Keratinocyte (primary cell): ENCODE measurements around the gene SYT1. TPM values are rescaled to one million over a fixed set of nuclear protein-coding genes. Genes with fewer than 3 reads are reported as not detected.

Source experiments
- DNase-seq: peaks from one replicate; pipeline ENCODE4 v3.0.0-alpha.2; 2011; ENCODE audit warnings: low read depth, missing footprints, low spot score
- FAIRE-seq: peaks from 2 replicates; lab custom pipeline; 2011; peaks lifted over from hg19 to GRCh38; lab: Jason Lieb, UNC
- H2AFZ ChIP-seq: 2 replicates; pipeline ENCODE4 v1.6.0; 2012; ENCODE audit warnings: low read length, control low read depth, inconsistent platforms; ENCODE audit not compliant: control insufficient read depth
- H3K27ac ChIP-seq: 2 replicates; pipeline ENCODE4 v1.5.1; 2011; ENCODE audit warnings: low read length; ENCODE audit not compliant: control insufficient read depth, insufficient read depth
- H3K27me3 ChIP-seq: 3 replicates; pipeline ENCODE4 v1.6.0; 2011; ENCODE audit warnings: low read length; ENCODE audit not compliant: control insufficient read depth, insufficient read depth; ENCODE audit errors: extremely low read depth
- H3K36me3 ChIP-seq, 2 experiments: 2 replicates in 1 of 2; 3 replicates in 1 of 2; pipeline ENCODE4 v1.5.1; 2011; ENCODE audit warnings: low read length in 2 of 2, mild to moderate bottlenecking in 1 of 2; ENCODE audit not compliant: control insufficient read depth in 2 of 2, insufficient read depth in 2 of 2; ENCODE audit errors: extremely low read depth in 1 of 2
- H3K4me1 ChIP-seq: 3 replicates; pipeline ENCODE4 v1.5.1; 2011; ENCODE audit warnings: low read length; ENCODE audit not compliant: control insufficient read depth, insufficient read depth; ENCODE audit errors: extremely low read depth
- H3K4me2 ChIP-seq: 3 replicates; pipeline ENCODE4 v1.6.0; 2011; ENCODE audit warnings: low read depth, low read length; ENCODE audit not compliant: control insufficient read depth, insufficient read depth; ENCODE audit errors: extremely low read depth
- H3K4me3 ChIP-seq, 3 experiments: fragments of 200-600 bp in 1 of 3; sonication (generic) in 1 of 3; 2 replicates in 2 of 3; 3 replicates in 1 of 3; pipeline ENCODE4 v1.5.1; 2011 to 2016; ENCODE audit warnings: low read length in 3 of 3, mild to moderate bottlenecking in 3 of 3, control low read depth in 2 of 3, inconsistent platforms in 1 of 3, low read depth in 1 of 3, mixed read lengths in 1 of 3, mixed run types in 1 of 3, moderate library complexity in 1 of 3; ENCODE audit not compliant: control insufficient read depth in 2 of 3, insufficient read depth in 2 of 3; ENCODE audit errors: extremely low read depth in 1 of 3
- H3K79me2 ChIP-seq: 2 replicates; pipeline ENCODE4 v1.6.0; 2012; ENCODE audit warnings: low read length; ENCODE audit not compliant: control insufficient read depth, insufficient read depth
- H3K9ac ChIP-seq: 3 replicates; pipeline ENCODE4 v1.6.0; 2011; ENCODE audit warnings: low read length; ENCODE audit not compliant: control insufficient read depth, insufficient read depth; ENCODE audit errors: extremely low read depth
- H3K9me1 ChIP-seq: 3 replicates; pipeline ENCODE4 v1.6.0; 2011; ENCODE audit warnings: low read length; ENCODE audit not compliant: control insufficient read depth, insufficient read depth; ENCODE audit errors: extremely low read depth
- H3K9me3 ChIP-seq: 2 replicates; pipeline ENCODE4 v1.5.1; 2012; ENCODE audit warnings: low read depth, low read length; ENCODE audit not compliant: control insufficient read depth
- H4K20me1 ChIP-seq: 3 replicates; pipeline ENCODE4 v1.6.0; 2011; ENCODE audit warnings: low read length; ENCODE audit not compliant: control insufficient read depth, insufficient read depth; ENCODE audit errors: extremely low read depth
- EZH2 ChIP-seq: IDR thresholded peaks from one replicate; pipeline ENCODE4 v1.6.1; 2012; ENCODE audit warnings: inconsistent platforms, mild to moderate bottlenecking, low read length, moderate library complexity
- dilution Hi-C: fragments of 300-500 bp; cut with MboI; formaldehyde crosslinking; loops from one replicate; pipeline ENCODE4 v1.7.0; 2020; ENCODE audit warnings: low sequenced_read_pairs; ENCODE audit not compliant: extremely low pct_ligation_motif_present
- polyA plus RNA-seq, 5 experiments: library from polyadenylated mRNA; depleted of rRNA in 3 of 5; stranded (reverse) in 3 of 5; stranded (forward) in 1 of 5; unstranded in 1 of 5; fragments of >200 nt; gene quantifications; 1 replicate in 1 of 5; 2 replicates in 3 of 5; 3 replicates in 1 of 5; pipeline versions ENCODE4 v1.2.1 to v1.2.3, GENCODE V29; 2011 to 2012; ENCODE audit warnings: missing spikeins in 2 of 5, low read depth in 1 of 5, low replicate concordance in 1 of 5
- TF ChIP-seq, protein P1 (sequence below), 3 experiments: IDR thresholded peaks in 1 of 3; conservative IDR thresholded peaks in 1 of 3; optimal IDR thresholded peaks in 1 of 3; 2 replicates in 2 of 3; 3 replicates in 1 of 3; pipeline versions ENCODE3 to v1.5.1; 2011; ENCODE audit warnings: low read length in 3 of 3, mild to moderate bottlenecking in 3 of 3, moderate library complexity in 2 of 3, control low read depth in 1 of 3, inconsistent platforms in 1 of 3; ENCODE audit not compliant: insufficient read depth in 2 of 3; ENCODE audit errors: extremely low read depth in 1 of 3

The SYT1 gene
- polyA plus RNA-seq, 1 donor (not counting 4 experiments of a cell fraction or from before 2014, with no cell fraction given): 6.1 TPM

DNA sequence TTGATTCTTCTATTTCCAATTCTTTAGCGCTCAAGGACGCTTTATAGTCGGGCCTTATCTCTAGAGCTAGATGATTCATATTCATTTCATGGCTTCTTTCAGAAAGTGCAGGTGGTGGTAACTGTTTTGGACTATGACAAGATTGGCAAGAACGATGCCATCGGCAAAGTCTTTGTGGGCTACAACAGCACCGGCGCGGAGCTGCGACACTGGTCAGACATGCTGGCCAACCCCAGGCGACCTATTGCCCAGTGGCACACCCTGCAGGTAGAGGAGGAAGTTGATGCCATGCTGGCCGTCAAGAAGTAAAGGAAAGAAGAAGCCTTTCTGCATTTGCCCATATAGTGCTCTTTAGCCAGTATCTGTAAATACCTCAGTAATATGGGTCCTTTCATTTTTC, 584.2 kb downstream of the SYT1 start:
- DNase-seq (no peak), FAIRE-seq (no peak)
- H3K27ac ChIP-seq: no peak overlapping the region
- H3K4me3 ChIP-seq: no peak overlapping the region
- TF ChIP-seq, protein P1, sequence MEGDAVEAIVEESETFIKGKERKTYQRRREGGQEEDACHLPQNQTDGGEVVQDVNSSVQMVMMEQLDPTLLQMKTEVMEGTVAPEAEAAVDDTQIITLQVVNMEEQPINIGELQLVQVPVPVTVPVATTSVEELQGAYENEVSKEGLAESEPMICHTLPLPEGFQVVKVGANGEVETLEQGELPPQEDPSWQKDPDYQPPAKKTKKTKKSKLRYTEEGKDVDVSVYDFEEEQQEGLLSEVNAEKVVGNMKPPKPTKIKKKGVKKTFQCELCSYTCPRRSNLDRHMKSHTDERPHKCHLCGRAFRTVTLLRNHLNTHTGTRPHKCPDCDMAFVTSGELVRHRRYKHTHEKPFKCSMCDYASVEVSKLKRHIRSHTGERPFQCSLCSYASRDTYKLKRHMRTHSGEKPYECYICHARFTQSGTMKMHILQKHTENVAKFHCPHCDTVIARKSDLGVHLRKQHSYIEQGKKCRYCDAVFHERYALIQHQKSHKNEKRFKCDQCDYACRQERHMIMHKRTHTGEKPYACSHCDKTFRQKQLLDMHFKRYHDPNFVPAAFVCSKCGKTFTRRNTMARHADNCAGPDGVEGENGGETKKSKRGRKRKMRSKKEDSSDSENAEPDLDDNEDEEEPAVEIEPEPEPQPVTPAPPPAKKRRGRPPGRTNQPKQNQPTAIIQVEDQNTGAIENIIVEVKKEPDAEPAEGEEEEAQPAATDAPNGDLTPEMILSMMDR (optimal IDR thresholded peaks at IDR 0.05 in 1 of 3, IDR thresholded peaks at IDR 0.05 in 1 of 3, conservative IDR thresholded peaks at IDR 0.05 in 1 of 3; ENCODE audit: extremely low read depth in 1 of 3, insufficient read depth in 2 of 3, low read length in 3 of 3): no peak
- TF ChIP-seq EZH2: no peak
- H3K79me2 ChIP-seq: no peaks in the 10 kb centered on the region
- no peak overlapping the region for H3K4me2 ChIP-seq
- no peaks in the 10 kb centered on the region for H3K9me1 ChIP-seq
- dilution Hi-C loops: no loop called here
- H3K9ac ChIP-seq: no peak overlapping the region
- H3K36me3 ChIP-seq: no peaks in the 10 kb centered on the region
- H2AFZ ChIP-seq: no peak overlapping the region
- H3K27me3 ChIP-seq: no peaks in the 10 kb centered on the region
- H3K4me1 ChIP-seq: peaks cover 21% of the 10 kb centered on the region
- no peaks in the 10 kb centered on the region for H4K20me1 ChIP-seq
- H3K9me3 ChIP-seq: no peaks in the 10 kb centered on the region

DNA sequence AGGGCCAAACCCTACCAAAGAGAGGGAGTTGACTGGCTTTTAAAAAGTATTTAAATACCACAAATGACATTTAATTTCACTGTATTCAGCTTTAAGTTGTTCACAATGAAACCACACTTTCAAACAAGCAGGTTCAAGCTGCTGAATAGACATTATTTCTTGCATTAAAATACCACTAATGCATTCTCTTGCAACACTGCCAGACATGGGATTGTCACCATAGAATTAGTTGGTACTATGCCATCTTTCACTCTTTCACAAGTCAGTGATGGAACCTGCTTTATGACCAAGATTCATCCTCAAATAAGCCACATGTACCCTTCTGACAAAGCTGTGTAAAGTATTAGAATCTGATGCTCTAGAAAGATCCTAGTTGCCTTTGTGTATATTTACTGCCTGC, 586.8 kb downstream of the SYT1 start:
- H3K27me3 ChIP-seq: no peaks in the 10 kb centered on the region
- H3K4me3 ChIP-seq: no peak overlapping the region
- H3K4me1 ChIP-seq: peaks cover 26% of the 10 kb centered on the region
- H3K79me2 ChIP-seq: no peaks in the 10 kb centered on the region
- H3K9me3 ChIP-seq: no peaks in the 10 kb centered on the region
- no peak overlapping the region for H3K27ac ChIP-seq
- dilution Hi-C loops: no loop called here
- H3K9ac ChIP-seq: no peak overlapping the region
- H4K20me1 ChIP-seq: no peaks in the 10 kb centered on the region
- no peak overlapping the region for H3K4me2 ChIP-seq
- no peaks in the 10 kb centered on the region for H3K9me1 ChIP-seq
- no peak for DNase-seq
- FAIRE-seq: no peak
- H2AFZ ChIP-seq: no peak overlapping the region
- H3K36me3 ChIP-seq: no peaks in the 10 kb centered on the region
- no peak for TF ChIP-seq EZH2
- TF ChIP-seq, protein P1 (optimal IDR thresholded peaks at IDR 0.05 in 1 of 3, IDR thresholded peaks at IDR 0.05 in 1 of 3, conservative IDR thresholded peaks at IDR 0.05 in 1 of 3; ENCODE audit: extremely low read depth in 1 of 3, insufficient read depth in 2 of 3, low read length in 3 of 3): no peak
